ENCODE measurements around the gene GPR15.

The GPR15 gene

GRCh38 chr3:98582042-98582441 is 50.3 kb downstream of the GPR15 start:
- no peak for DNase-seq (ENCODE audit: low read depth in 2 of 3, low spot score in 2 of 3)

- DNase-seq (ENCODE audit: low read depth in 2 of 3, low spot score in 2 of 3): no peak
Measured at GRCh38 chr3:98583766-98584165, 52.0 kb downstream of the GPR15 start.
